Measurements from ENCODE around the gene TXNRD3. TPM values are rescaled to one million over a fixed set of nuclear protein-coding genes. Genes with fewer than 3 reads are reported as not detected.
"Not testable (repeated sequence)": the region's sequence is repeated elsewhere in the genome, so short reads cannot be mapped to it uniquely, and the experiment has no call there.

Gene TXNRD3
- polyA plus RNA-seq, 4 donors, result 19.7 to 23.0 (median 19.8) TPM

DNA sequence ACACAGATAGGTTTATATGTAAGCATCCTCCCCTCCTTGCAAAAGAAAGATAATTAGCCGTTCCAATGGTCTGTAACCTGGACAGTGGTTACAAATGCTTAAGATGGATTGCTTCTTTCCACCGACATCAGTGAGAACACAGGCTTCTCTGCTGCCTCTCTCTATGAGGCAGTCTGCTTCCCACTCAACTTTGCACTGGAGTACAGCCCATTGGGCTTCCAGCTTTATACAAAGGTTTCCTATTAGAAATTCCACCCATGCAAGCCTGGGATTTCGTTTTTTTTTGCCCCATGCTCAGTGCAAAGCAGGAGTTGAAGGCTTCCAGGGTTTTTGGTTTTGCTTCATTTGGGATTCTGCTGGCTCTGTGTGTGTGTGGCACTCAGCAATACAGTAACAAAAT, 48.9 kb downstream of the TXNRD3 start:
- no peak for DNase-seq (ENCODE audit: low read depth in 4 of 4, low spot score in 3 of 4)

DNA sequence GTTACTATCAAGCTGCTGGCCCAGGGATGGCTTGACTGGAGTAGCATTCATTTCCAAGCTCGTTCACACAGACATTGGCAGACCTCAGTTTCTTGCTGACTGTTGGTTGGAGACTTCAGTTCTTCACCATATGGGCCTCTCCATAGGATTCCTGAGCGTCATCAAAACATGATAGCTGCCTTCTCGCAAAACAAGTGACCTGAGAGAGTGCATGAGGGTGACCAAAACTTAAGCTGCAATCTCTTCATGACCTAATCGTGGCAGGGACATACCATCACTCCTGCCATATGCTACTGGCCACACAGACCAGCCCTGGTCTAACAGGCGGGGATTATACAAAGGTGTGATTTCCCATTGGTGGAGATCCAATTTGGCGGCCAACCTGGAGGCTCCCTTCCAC, 50.2 kb downstream of the TXNRD3 start:
- no peak for DNase-seq (ENCODE audit: low read depth in 4 of 4, low spot score in 3 of 4)

DNA sequence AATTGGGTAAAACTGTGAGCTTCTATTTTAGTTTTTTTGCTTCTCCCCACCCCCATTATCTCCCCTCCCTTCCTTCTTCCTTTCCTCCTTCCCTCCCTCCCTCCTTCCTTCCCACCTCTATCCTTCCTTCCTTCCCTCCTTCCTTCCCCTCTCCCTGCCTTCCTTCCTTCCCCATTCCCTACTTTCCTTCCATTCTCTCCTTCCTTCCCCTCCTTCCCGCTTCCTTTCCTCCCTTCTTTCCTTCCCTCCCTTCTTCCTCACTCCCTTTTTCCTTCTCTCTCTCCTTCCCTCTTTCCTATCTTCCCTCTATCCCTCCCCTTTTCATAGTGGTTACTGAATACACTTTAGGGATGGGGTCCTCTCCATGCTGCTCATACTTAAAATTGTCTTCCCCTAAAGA, 55.8 kb downstream of the TXNRD3 start:
- DNase-seq (ENCODE audit: low read depth in 4 of 4, low spot score in 3 of 4), result no peak

DNA sequence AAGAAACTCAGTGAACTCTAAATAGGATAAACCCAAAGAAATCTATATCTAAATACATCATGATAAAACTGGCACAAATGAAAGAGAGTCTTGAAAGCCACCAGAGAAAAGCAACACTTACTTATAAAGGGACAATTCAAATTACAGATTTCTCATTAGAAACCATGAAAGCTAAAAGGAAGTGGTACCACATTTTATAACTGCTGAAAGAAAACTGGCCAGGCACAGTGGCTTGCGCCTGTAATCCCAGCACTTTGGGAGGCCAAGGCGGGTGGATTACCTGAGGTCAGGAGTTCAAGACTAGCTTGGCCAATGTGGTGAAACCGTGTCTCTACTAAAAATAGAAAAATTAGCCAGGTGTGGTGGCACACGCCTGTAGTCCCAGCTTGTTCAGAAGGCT, 59.4 kb downstream of the TXNRD3 start:
- not testable (repeated sequence) for DNase-seq (ENCODE audit: low read depth in 4 of 4, low spot score in 3 of 4)

DNA sequence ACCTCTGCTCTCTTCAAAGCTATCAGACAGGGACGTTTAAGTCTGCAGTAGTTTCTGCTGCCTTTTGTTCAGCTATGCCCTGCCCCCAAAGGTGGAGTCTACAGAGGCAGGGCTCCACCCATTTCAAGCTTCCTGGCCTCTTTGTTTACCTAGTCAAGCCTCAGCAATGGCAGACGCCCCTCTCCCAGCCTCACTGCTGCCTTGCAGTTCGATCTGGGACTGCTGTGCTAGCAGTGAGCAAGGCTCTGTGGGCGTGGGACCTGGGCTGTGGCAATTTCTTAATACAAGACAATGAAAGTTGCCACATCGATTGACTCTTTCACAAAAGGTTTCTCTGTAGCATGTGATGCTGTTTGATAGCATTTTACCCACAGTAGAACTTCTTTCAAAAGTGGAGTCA, 63.4 kb downstream of the TXNRD3 start:
- not testable (repeated sequence) for DNase-seq (ENCODE audit: low read depth in 4 of 4, low spot score in 3 of 4)

DNA sequence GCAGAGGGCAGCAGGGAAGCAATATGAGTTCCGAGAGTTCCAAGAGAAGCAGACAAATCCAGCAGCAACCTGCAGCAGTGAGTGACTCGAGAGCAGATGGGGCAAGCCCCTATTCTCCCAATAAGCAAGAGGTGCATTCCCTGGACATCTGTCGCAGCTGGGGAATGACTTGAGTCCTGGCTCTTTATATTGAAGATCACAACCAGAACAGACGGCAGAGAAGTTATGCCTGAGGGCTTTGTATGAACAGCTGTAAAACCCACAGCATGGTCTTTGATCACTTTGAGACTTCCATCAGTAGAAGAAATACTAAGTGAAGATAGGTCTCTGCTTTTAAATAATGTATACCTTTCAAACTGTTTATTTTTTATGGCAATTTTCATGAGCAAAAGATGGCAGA, 72.6 kb downstream of the TXNRD3 start:
- DNase-seq (ENCODE audit: low read depth in 4 of 4, low spot score in 3 of 4), result no peak

DNA sequence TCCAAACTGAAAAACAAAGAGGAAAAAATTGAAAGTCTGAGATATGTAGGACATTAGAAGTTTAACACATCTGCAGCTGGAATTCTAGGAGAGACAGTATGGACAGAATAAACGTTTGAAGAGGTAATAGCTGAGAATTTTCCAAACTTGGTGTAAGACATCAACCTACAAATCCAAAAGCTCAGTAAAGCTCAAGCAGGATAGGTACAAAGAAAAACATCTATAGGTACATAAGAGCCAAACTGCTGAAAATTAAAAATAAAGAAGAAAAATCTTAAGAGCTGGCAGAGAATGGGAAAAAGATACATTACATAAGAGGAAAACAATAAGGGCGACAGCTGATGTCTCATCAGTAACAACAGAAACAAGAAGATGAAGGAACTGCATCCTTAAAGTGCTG, 73.4 kb downstream of the TXNRD3 start:
- no peak for DNase-seq (ENCODE audit: low read depth in 4 of 4, low spot score in 3 of 4)

DNA sequence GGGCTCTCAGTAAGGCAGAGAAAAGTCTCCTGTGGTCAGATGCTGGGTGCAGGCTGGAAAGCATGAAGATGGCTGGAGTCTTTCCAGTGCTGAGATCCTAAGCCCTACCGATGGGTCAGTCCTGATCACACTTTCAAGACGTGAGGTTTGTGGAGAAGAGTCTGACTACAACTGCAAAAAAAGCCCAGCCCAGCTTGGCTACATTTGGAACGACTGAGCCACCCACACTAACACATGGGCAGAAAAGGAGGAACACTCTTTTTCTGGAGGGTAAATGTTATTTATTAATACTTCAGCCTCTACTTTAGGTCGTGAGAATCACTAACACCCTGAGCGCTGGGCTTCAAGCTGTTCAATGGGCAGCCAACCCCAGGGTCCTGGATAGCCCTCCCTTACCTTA, 74.2 kb downstream of the TXNRD3 start:
- DNase-seq (ENCODE audit: low read depth in 4 of 4, low spot score in 3 of 4), result no peak

DNA sequence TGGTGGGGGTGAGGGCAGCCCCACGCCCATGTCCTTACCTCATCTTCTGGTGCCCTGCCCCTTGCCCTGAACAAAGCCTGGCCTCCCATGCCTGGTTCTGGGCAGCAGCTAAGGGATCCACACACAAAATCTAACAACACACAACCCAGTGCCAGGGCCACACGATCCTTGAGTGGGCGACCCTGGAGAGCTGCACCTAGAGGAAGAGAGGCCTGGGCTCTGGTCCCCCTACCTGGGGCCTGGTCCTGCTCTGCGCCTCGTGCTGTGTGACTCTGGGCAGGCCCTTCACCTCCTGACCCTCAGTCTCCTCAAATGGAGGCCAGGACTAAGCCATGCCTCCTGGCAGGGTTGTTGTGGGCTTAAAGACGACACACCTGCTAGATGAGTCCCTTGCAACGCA, 76.2 kb downstream of the TXNRD3 start:
- no peak for DNase-seq (ENCODE audit: low read depth in 4 of 4, low spot score in 3 of 4)

DNA sequence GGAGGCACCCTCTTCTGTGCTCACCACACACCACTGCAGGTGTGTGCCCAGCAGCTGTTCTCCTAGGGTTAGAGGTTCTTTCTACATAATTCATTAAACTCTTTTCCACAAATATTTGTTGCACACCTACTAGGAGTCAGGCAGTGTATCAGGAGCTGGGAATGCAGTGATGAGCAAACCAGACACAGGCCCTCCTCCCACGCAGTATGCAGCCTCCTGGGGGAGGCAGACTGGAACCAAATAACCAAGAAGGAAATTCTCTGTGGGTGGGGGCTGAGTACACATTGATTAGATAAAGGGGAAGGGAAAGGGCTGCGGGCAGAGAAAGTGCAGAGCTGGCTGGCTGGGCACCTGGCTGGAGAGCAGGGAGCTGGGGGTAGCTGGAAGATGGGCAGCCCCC, 77.7 kb downstream of the TXNRD3 start:
- DNase-seq (ENCODE audit: low read depth in 4 of 4, low spot score in 3 of 4), result no peak

DNA sequence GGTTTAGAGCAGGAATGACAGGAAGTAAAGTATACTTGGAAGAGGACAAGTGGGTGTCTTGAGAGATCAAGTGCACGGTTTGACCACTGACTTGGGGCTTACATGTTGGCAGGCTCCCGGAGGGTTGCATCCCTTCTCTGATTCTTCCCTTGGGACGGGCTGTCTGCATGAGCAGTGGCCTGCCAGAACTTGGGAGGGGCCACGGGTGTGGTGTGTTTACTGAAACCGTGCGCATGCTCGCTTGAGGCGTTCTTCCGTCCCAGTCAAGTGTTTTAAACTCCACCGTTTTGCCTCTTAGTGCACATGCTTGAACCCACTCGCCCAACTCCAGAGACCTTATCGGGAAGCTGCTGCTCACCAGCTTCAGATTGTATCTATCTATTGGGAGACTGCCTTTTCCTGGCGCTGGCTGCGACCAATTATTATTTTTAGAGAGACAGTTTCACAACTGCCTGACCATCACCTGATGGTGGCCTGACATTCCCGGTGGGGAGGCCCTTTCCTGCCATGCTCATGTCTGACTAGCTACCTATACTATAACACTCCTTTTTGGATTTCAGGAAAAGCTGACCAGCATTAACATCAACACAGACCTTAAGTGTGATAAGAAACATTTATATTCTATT, 81.3 kb downstream of the TXNRD3 start:
- no peak for DNase-seq (ENCODE audit: low read depth in 4 of 4, low spot score in 3 of 4)

DNA sequence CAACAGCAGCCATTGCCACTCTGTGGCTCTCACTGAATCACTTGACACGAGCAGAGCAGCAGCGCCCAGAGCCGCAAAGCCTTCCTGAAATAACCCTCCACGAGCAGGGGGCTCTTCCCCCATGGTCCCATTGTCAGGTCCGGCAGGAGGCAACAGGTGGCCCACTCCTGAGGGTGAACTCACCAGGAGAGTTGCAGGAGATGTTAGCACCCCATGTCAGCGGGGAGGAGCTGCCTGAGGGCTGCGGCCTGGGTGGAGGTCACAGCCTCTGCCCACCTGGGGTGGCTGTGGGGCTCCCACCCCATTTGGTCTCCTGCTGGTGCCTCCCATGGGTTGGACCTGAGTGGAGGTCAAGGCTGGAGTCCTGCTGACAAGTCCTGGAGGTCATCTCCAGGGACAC, 83.8 kb downstream of the TXNRD3 start:
- DNase-seq (ENCODE audit: low read depth in 4 of 4, low spot score in 3 of 4), result no peak

DNA sequence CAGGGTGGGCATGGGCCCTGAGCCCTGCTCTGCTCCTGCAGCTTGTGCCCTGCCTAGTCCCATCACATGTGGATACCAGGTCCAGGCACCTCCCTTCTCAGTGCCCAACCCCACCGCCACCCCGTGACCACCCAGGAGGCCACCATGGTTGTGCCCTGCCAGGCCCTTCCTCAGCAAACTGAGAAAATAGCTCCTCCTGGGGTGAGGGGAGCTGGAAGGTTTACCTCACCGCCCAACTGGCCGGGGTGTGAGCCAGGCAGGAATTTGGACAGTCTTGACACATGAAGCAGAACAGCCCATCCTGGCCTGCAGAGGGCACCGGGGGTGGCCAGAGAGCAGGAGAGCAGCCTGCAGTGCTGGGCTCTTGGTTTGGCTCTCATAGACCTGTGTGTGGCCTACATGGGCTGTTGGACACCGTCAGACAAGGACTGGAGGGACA, 84.8 kb downstream of the TXNRD3 start:
- no peak for DNase-seq (ENCODE audit: low read depth in 4 of 4, low spot score in 3 of 4)

DNA sequence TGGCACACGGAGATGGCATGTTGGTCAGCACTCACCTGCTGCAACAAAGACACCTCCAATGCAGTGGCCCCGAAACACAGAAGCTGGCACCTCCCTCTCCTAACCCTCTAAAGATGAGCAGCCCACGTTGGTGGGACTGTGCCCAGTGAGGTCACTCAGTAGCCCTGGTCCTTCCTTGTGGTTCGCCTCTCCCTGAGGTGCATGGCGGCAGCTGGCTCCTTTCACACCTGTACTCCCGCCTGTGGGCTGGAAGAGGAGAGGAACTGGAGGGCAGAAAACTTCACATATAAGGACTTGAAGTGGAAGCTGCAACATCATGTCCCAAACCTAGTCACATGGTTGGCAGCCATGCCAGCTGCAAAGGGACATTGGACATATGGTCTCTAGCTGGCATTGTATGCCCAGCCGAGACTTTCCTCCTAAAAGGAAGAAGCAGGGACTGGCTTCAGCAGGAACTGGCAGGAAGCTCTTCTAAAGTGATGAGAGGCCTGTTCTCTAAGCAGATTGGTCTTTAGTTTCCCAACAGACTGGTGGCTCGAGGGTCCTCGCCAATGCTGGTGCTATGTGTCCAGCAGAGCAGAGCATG, 85.4 kb downstream of the TXNRD3 start:
- no peak for DNase-seq (ENCODE audit: low read depth in 4 of 4, low spot score in 3 of 4)

DNA sequence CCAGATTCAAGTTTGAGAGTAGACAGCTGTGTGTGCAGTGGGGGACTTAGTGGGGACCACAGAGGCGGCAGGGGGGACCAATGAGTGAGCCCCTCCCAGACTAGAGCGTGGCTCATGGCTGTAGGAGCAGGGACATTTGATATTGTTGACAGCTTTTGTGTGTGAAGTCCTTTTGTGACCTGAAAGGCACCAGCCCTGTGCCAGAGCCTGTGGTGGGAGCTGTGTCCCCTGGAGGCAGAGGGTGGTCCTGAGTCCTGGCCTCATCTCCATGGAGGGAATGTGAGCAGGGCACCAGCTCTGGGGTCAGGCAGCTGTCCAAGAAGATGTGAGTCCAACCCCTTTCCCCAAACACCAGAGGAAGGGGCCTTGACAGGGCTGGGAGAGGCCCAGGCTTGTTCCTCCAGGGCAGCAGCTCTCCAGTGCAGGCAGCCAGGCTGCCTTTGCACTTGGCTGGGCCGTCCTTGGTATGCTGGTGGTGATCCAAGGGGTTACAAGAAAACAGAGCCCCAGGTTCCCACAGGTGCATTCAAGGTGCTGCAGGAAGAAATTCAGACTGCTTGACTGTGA, 86.1 kb downstream of the TXNRD3 start:
- DNase-seq (ENCODE audit: low read depth in 4 of 4, low spot score in 3 of 4), result no peak

DNA sequence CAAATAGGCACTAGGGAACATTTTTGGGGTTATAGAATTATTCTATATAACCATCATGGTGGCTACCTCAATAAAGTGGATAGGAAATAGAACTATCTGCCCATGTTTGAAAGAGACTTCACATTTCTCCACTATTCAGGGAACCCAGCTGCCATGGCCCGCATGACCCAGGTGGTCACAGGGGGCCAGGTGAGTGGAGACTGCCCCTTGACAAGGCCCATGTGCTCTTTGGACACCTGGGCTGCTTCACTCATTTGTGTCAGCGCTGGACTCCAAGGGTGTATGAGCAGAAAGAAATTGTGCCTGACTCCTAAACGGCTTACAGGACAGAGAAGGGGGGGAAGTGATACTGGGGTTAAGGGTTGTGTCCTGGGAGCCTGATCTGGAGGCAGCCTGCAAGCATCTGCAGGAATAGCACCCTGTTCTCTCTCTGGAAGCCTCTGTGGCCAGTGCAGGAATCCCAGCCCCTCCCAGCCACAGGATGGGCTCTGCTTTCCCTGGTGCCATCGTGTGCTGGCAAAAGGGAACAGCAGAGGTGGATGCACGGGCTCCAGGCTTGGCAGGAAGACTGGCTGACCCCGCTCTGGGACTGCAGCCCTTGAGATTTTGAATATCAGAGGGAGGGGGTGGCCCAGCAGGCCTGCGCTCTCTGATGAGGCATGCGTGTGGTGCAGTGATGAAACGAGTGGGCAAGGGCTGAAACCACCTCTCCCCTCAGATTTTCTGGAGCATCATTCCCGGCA, 87.1 kb downstream of the TXNRD3 start:
- DNase-seq (ENCODE audit: low read depth in 4 of 4, low spot score in 3 of 4), result no peak

DNA sequence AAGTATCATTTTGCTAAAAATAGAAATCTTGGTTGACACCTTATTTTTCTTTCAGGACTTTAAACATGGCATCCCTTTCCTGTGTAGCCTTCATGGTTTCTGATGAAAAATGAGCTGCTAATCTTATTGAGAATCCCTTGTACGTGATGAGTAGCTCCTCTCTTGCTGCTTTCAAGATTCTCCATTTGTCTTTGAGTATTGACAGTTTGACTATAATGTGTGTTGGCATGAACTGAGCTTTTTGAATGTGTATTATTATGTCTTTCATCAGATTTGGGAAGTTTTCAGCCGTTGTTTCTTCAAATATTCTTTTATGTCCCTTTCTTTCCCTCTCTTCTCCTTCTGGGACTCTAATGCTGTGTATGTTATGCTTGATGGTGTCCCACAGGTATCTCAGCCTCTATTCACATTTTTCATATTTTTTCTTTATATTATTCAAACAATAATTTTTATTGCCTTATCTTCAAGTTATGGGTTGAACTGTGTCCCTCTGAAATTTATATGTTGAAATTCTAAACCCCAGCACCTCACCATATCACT, 92.1 kb downstream of the TXNRD3 start:
- DNase-seq (ENCODE audit: low read depth in 4 of 4, low spot score in 3 of 4), result no peak

DNA sequence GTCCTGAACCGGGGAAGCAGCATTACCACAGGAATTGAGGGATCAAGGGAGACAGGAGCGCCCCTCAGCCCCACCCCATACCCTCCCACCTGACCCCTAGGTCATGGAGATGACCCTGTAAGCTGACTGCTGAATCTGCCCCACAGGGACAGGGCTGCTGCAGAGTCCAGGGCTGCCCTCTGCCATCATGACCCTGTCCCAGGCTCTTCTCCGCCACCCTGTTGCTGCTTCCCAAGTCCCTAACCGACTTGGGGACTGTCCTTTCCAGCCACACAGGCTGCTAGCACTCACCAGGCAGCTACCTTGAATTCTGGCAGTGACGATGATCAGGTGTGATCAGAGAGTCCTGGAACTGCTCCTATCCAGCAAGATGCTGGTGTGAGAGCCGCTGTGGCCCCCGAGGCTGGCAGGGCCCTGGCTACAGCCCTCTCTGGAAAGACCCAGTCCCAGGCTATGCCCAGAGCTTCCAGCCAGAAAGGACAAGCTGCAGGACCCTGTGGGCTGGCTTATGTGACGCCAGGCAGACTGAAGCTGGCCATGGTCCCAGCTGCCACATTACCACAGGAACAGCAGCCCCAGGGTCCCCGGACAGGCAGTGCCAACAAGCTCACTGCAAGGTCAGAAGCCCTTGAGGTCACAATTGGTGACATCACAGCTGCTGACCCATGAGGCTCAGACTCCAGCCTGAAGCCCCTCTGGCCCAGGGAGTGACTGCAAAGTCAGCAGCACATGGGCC, 96.4 kb downstream of the TXNRD3 start, which contains the start of gene C3orf22:
Gene C3orf22, minus strand, starts transcription at position 597 of the 736 bp plus-strand sequence. CDS start 5,542 bp downstream, outside the sequence.
- no peak for DNase-seq (ENCODE audit: low read depth in 4 of 4, low spot score in 3 of 4)

DNA sequence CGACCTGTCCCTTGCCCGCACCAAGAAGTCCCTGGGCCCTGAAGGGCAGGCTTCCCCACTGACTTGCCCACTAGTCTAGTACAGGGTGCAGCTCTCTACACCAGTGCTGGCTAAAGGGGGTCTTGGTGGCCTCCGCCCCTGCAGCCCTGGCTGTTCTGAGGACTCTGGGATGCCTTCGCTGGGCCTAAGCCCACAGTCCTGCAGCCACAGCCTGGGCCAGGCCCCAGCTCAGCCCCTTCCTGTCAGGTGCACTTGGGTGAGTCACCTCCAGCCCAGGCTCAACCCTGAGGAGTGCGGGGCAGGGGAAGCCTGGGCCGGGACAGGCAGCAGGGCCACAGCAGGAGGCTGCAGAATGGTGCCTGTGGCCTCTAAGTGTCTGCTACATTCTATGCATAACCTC, 97.2 kb downstream of the TXNRD3 start:
- DNase-seq (ENCODE audit: low read depth in 4 of 4, low spot score in 3 of 4), result no peak

DNA sequence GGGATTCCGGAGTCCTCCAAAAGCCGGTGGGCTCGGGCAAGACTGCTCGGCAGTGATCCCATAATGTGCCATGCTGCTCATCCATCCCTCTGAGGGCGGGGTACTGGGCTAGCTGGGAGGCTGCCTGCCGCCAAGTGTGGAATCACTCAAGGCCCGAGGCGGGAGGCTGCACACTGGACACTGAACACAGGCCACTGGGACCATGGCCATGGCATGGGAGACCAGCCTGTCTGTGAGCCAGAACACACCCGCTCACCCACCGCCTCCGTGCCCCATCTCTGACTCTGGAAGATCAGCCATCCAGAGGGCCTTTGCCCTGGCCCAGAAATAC, 97.5 kb downstream of the TXNRD3 start:
- DNase-seq (ENCODE audit: low read depth in 4 of 4, low spot score in 3 of 4), result no peak

All from left renal pelvis (tissue), 4 donors.